ENCODE data around the gene CRYBB1.

Gene CRYBB1

GRCh38 chr22:26577081-26577480, 40.7 kb downstream of the CRYBB1 start:
- DNase-seq (ENCODE audit: low read depth in 3 of 3) = no peak

- no peak for DNase-seq (ENCODE audit: low read depth in 3 of 3)
Measured at GRCh38 chr22:26576026-26576680, 41.7 kb downstream of the CRYBB1 start.

DNA sequence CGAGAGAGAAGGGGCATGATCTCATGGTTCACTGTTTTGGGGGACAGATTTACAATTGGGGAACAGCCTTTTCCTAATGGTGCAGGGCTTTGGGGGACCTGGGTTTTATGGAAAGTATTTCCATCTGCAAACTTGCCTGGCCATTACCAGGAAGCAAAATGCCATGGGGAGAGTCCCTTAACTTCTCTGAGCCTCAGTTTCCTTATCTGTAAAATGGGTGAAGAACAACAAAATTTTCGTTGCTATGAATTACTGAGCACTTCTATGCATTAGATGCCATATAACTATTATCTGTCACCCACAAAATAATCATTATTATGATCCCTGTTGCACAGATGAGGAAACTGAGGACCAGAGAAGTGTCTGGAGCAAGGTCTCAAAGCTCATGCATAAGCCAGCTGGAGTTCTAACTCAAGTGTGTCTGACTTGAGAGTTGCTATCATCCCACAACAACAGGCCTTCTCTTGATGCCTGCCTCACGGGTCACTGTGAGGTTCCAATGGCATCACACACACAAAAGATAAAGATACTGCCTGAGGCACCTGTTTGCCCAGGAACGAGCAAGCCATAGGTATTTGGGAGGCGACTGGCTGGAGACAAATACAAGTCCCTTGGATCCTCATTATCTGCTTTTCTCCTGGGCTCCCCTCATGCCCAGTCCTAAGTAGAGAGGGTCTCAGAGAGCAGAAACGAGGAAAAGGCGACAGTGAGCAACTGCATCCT, 43.7 kb downstream of the CRYBB1 start:
- DNase-seq (ENCODE audit: low read depth in 3 of 3) = no peak

GRCh38 chr22:26573026-26573662, 44.7 kb downstream of the CRYBB1 start:
- DNase-seq (ENCODE audit: low read depth in 3 of 3) = no peak

DNA sequence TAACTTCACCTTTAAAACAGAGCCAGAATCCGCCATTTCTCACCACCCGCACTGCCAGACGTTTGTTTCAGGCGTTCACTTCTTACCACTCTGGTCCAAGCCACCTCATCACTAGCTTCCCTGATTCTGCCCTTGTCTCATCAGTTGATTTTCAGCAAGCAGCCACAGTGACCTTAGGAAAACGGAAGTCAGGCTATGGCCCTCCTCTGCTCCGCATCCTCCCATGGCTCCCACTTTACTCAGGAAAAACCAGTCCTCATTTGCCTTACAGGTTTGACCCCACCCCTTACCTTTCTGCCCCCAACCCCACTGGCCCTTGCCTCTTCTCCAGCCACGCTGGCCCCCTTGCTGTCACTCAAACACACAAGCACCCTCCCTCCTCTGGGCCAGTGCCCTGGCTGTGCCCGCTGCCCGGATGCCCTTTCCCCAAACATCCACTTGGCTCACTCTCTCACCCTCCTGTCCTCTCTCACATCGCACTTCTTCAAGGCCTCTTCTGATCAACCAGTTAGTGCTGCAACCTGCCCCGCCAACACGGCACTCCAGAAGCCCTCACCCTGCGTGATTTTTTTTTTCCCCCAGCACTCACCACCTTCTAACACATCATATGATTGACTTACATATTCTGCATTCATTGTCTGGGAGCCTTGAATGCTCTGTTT, 46.8 kb downstream of the CRYBB1 start:
- DNase-seq (ENCODE audit: low read depth in 3 of 3) = no peak

- DNase-seq (ENCODE audit: low read depth in 3 of 3) = no peak
Measured at GRCh38 chr22:26570115-26570514, 47.7 kb downstream of the CRYBB1 start.

GRCh38 chr22:26568207-26568706, 49.6 kb downstream of the CRYBB1 start:
- DNase-seq (ENCODE audit: low read depth in 3 of 3) = no peak

DNA sequence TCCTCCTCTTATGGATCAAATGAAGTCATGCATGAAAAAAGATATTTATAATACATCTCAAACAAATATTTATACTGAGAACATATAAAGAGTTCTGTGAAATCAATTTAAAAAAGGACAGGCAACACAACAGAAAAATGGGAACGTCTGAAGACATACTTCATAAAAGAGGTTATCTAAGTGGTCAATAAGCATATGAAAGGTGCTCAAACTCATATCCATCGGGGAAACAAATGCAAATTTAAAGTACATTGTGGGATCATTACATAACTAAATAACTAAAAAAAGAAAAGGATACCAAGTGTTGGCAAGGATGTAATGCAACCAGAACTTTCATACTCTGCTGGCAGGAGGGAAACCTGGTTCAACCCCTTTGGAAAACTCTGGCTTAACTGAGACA, 50.2 kb downstream of the CRYBB1 start:
- no peak for DNase-seq (ENCODE audit: low read depth in 3 of 3)

DNA sequence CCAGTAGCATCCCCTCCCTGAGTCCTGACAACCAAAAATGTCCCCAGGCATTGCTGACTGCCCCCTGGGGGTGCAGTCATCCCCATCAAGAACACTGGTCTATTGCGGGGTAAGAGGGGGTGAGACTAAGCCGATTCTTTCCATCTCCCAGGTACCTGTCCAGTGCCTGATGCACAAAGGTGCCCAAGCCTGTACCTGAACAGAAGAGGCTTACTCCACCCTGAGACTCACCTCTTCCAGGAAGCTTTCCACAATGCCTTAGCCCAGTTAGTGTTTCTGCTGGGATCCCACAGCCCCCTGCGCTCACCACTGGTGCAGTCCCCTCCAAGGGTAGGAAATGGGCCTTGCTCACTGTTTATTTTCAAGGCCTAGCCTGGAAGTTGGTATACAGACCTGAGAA, 50.8 kb downstream of the CRYBB1 start:
- DNase-seq (ENCODE audit: low read depth in 3 of 3) = no peak

DNA sequence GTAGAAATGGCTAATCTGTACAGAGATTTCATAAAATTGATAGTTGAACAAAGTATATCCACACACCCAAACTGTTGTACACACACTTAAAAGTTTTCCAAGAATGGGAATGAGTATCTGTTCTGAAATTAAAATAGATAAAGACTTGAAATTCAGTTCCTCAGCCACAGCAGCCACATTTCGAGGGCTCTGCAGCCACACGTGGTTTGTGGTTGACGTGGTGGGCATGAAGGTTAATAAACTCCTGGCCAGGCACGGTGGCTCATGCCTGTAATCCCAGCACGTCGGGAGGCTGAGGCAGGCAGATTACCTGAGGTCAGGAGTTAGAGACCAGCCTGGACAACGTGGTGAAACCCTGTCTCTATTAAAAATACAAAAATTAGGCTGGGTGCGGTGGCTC, 51.9 kb downstream of the CRYBB1 start:
- no peak for DNase-seq (ENCODE audit: low read depth in 3 of 3)

GRCh38 chr22:26565181-26565580, 52.6 kb downstream of the CRYBB1 start:
- DNase-seq (ENCODE audit: low read depth in 3 of 3) = no peak

DNA sequence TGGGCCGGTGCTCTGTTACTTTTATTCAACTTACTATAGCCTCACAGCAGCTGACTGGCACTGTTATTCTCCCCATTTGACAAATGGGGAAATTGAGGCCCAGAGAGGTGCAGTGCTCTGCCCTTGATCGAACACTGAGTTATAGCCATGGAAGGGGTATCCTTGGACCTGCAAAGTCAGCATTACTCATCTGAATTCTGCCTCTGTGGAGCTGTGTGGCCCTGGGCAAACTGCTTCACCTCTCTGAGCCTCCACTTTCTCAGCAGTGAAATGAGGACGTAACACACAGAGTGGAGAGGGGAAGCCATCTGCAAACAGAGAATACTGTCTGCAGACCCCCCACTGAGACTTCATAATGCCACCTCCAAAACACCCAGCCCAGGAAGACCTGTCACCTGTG, 53.2 kb downstream of the CRYBB1 start:
- no peak for DNase-seq (ENCODE audit: low read depth in 3 of 3)

GRCh38 chr22:26564181-26564580, 53.6 kb downstream of the CRYBB1 start:
- DNase-seq (ENCODE audit: low read depth in 3 of 3) = no peak

DNA sequence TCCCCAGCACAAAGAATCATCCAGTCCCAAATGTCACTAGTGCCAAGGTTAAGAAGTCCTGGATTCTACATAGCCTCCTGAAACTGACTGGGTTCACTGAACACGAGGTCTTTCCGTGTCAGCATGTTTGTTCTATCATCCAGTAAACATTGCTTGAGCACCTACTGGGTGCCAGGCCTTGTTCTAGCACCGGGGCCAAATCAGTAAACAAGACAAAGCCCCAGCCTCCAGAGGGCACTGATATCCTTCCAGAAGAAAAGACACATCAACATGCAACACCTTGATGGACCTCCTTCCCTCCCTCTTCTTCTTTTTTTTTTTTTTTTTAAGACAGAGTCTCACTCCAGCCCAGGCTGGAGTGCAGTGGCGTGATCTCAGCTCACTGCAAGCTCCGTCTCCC, 54.8 kb downstream of the CRYBB1 start:
- DNase-seq (ENCODE audit: low read depth in 3 of 3) = no peak

- no peak for DNase-seq (ENCODE audit: low read depth in 3 of 3)
Measured at GRCh38 chr22:26561756-26562417, 55.9 kb downstream of the CRYBB1 start.

DNA sequence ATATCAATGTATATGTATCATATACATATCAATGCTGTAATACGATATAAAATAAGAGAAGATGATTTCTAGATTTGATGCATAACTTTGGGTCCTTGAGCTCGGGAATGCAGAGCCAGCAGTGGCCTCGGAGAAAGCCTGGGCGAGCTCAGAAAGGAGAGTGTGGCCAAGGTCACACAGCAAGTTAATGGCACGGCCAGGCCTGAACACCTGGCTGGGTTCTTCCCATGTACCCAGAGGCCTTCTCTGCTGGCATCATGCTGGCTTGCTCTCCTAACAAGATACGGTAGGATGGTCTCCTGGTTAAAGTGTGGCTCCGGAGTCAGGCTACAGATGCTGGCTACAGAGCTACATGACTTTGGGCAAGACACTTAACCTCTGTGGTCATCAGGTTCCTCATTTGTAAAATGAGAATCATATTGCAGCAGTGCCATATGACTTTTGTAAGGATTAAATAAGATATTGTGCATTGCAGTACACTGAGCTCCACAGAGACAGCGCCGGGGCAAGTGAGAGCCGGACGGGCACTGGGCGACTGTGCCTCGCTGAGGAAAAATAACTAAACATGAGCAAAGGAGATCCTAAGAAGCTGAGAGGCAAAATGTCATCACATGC, 57.8 kb downstream of the CRYBB1 start:
- DNase-seq (ENCODE audit: low read depth in 3 of 3) = no peak

- no peak for DNase-seq (ENCODE audit: low read depth in 3 of 3)
Measured at GRCh38 chr22:26558248-26558895, 59.5 kb downstream of the CRYBB1 start.

DNA sequence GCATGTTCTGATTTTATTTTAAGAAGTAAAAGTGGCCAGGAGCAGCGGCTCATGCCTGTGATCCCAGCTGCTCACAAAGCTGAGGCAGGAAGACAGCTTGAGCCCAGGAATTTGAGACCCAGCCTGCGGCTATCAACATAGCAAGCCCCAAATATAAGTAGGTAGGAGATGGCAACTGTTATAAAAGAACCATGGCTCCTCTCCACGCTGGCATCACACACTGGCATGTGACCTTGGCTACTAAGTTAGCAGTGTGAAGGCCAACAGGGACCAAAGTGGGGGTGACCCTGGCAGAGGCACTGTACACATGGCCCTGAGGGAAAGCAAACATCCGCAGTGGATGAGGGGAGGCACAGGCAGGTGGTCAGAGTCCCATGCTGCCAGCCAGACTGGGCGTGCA, 60.9 kb downstream of the CRYBB1 start:
- no peak for DNase-seq (ENCODE audit: low read depth in 3 of 3)

- no peak for DNase-seq (ENCODE audit: low read depth in 3 of 3)
Measured at GRCh38 chr22:26555478-26555877, 62.3 kb downstream of the CRYBB1 start.

DNA sequence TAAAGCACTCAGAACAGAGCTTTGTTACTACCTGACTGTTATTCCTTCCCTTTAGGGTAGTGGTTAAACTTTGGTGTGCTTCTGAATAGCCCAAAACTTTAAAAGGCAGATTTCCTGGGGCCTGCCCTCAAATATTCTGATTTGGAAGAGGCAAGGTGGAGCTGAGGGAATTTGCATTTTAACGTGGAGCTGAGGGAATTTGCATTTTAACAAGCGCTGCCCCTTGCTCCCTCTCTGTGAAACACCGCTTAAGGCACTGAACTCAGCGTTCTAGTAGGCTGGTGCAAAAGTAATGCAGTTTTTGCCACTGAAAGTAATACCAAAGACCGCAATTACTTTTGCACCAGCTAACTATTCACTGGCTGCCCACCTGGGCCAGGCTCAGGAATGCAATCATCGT, 62.9 kb downstream of the CRYBB1 start:
- no peak for DNase-seq (ENCODE audit: low read depth in 3 of 3)
